ENCODE data around the gene PKP4. TPM values are rescaled to one million over a fixed set of nuclear protein-coding genes. Genes with fewer than 3 reads are reported as not detected.

PKP4 gene
- total RNA-seq, 1 donor from 2014 or later, result 60.8 TPM

- H3K4me1 ChIP-seq, result no peaks in the 10 kb centered on the region
- no peak for DNase-seq (ENCODE audit: low spot score in 2 of 2)
- intact Hi-C loops (cut with DNase I), result no loop called here
- H3K9me3 ChIP-seq, result no peaks in the 10 kb centered on the region
- no peaks in the 10 kb centered on the region for H3K27me3 ChIP-seq
- no peak overlapping the region for H3K4me3 ChIP-seq
- H3K36me3 ChIP-seq, result no peaks in the 10 kb centered on the region
- no peak overlapping the region for H3K27ac ChIP-seq
- TF ChIP-seq CTCF (IDR thresholded peaks at IDR 0.05), result no peak
These were observed 40.7 kb downstream of the PKP4 start for GRCh38 chr2:158497486-158497885.

GRCh38 chr2:158498043-158498748 is 41.4 kb downstream of the PKP4 start:
- no peaks in the 10 kb centered on the region for H3K4me1 ChIP-seq
- H3K36me3 ChIP-seq, result no peaks in the 10 kb centered on the region
- intact Hi-C loops (cut with DNase I), result no loop called here
- no peak for DNase-seq (ENCODE audit: low spot score in 2 of 2)
- no peak overlapping the region for H3K4me3 ChIP-seq
- no peak overlapping the region for H3K27ac ChIP-seq
- no peaks in the 10 kb centered on the region for H3K9me3 ChIP-seq
- H3K27me3 ChIP-seq, result no peaks in the 10 kb centered on the region
- TF ChIP-seq CTCF (IDR thresholded peaks at IDR 0.05), result no peak

- H3K4me3 ChIP-seq, result no peak overlapping the region
- no peak for DNase-seq (ENCODE audit: low spot score in 2 of 2)
- H3K36me3 ChIP-seq, result no peaks in the 10 kb centered on the region
- no peaks in the 10 kb centered on the region for H3K4me1 ChIP-seq
- intact Hi-C loops (cut with DNase I), result no loop called here
- H3K27me3 ChIP-seq, result no peaks in the 10 kb centered on the region
- no peak overlapping the region for H3K27ac ChIP-seq
- no peak for TF ChIP-seq CTCF (IDR thresholded peaks at IDR 0.05)
- H3K9me3 ChIP-seq, result no peaks in the 10 kb centered on the region
These were observed 42.0 kb downstream of the PKP4 start for GRCh38 chr2:158498749-158499136.

GRCh38 chr2:158499383-158499782 is 42.6 kb downstream of the PKP4 start:
- H3K4me1 ChIP-seq, result no peaks in the 10 kb centered on the region
- no peak overlapping the region for H3K4me3 ChIP-seq
- intact Hi-C loops (cut with DNase I), result no loop called here
- no peaks in the 10 kb centered on the region for H3K9me3 ChIP-seq
- H3K36me3 ChIP-seq, result no peaks in the 10 kb centered on the region
- no peak overlapping the region for H3K27ac ChIP-seq
- no peak for DNase-seq (ENCODE audit: low spot score in 2 of 2)
- no peak for TF ChIP-seq CTCF (IDR thresholded peaks at IDR 0.05)
- H3K27me3 ChIP-seq, result no peaks in the 10 kb centered on the region

GRCh38 chr2:158500333-158500732 is 43.6 kb downstream of the PKP4 start:
- Histone ChIP-seq H3K27me3 (no peaks in the 10 kb centered on the region), H3K9me3 (no peaks in the 10 kb centered on the region), H3K4me1 (no peaks in the 10 kb centered on the region), H3K27ac (no peak overlapping the region), H3K36me3 (no peaks in the 10 kb centered on the region), H3K4me3 (no peak overlapping the region)
- no peak for DNase-seq (ENCODE audit: low spot score in 2 of 2)
- TF ChIP-seq CTCF (IDR thresholded peaks at IDR 0.05), result no peak
- intact Hi-C loops (cut with DNase I), result no loop called here

GRCh38 chr2:158501301-158501700 is 44.5 kb downstream of the PKP4 start:
- Histone ChIP-seq H3K36me3 (no peaks in the 10 kb centered on the region), H3K27ac (no peak overlapping the region)

More at GRCh38 chr2:158501301-158501700, 44.5 kb downstream of the PKP4 start:
- no peak for DNase-seq (ENCODE audit: low spot score in 2 of 2)
- no peak for TF ChIP-seq CTCF (IDR thresholded peaks at IDR 0.05)
- no peaks in the 10 kb centered on the region for H3K9me3 ChIP-seq
- intact Hi-C loops (cut with DNase I), result no loop called here
- H3K27me3 ChIP-seq, result no peaks in the 10 kb centered on the region
- H3K4me3 ChIP-seq, result no peak overlapping the region
- H3K4me1 ChIP-seq, result no peaks in the 10 kb centered on the region

Data from ascending aorta (tissue), 2 donors.